Measurements from ENCODE around the gene ANTXR2. TPM values are rescaled to one million over a fixed set of nuclear protein-coding genes. Genes with fewer than 3 reads are reported as not detected.

ANTXR2 gene
- total RNA-seq, 6 experiments from 2014 or later, result 24.5 to 86.0 (median 33.7) TPM

- Histone ChIP-seq H3K4me1 (no peaks in the 10 kb centered on the region), H3K27ac (no peak overlapping the region), H3K4me3 (no peak overlapping the region), H3K27me3 (no peaks in the 10 kb centered on the region), H3K9me3 (no peaks in the 10 kb centered on the region), H3K36me3 (peaks cover 0 to 33% (median 13%) of the 10 kb centered on the region in 4 donors)
- DNase-seq (no peak), ATAC-seq (no peak)
- intact Hi-C loops (cut with DNase I), result no loop called here
- 82% methylated on average over 1 of the region's 1 CpG for WGBS (ENCODE audit: insufficient coverage, low coverage, low lambda C conversion rate, missing lambda C conversion rate)
- TF ChIP-seq POLR2A (IDR thresholded peaks at IDR 0.05) (no peak), CTCF (IDR thresholded peaks at IDR 0.05) (no peak)
Measured at GRCh38 chr4:80053140-80053910, 19.7 kb downstream of the ANTXR2 start.

GRCh38 chr4:80049813-80050534 lies 23.1 kb downstream of the ANTXR2 start:
- DNase-seq (no peak), ATAC-seq (peak in 2 of 4 donors; percentile 31 to 68)
- H3K27ac ChIP-seq, result no peak overlapping the region
- H3K36me3 ChIP-seq, result peaks cover 0 to 29% (median 10%) of the 10 kb centered on the region in 4 donors
- H3K4me3 ChIP-seq, result no peak overlapping the region
- H3K4me1 ChIP-seq, result no peaks in the 10 kb centered on the region
- 58% methylated on average over 6 of the region's 7 CpGs for WGBS (ENCODE audit: insufficient coverage, low coverage, low lambda C conversion rate, missing lambda C conversion rate)
- H3K27me3 ChIP-seq, result no peaks in the 10 kb centered on the region
- no peaks in the 10 kb centered on the region for H3K9me3 ChIP-seq
- intact Hi-C loops (cut with DNase I), result no loop called here
- no peak for TF ChIP-seq CTCF (IDR thresholded peaks at IDR 0.05)
- TF ChIP-seq POLR2A (IDR thresholded peaks at IDR 0.05), result no peak

GRCh38 chr4:80049402-80049801 lies 23.6 kb downstream of the ANTXR2 start:
- no peak for DNase-seq
- intact Hi-C loops (cut with DNase I), result no loop called here
- no peak for ATAC-seq
- H3K36me3 ChIP-seq, result peaks cover 0 to 23% (median 6%) of the 10 kb centered on the region in 4 donors
- no peak overlapping the region for H3K27ac ChIP-seq
- no peaks in the 10 kb centered on the region for H3K9me3 ChIP-seq
- no peak overlapping the region for H3K4me3 ChIP-seq
- no peaks in the 10 kb centered on the region for H3K27me3 ChIP-seq
- no peak for TF ChIP-seq POLR2A (IDR thresholded peaks at IDR 0.05)
- no peak for TF ChIP-seq CTCF (IDR thresholded peaks at IDR 0.05)
- H3K4me1 ChIP-seq, result no peaks in the 10 kb centered on the region

GRCh38 chr4:80045786-80046185 lies 27.2 kb downstream of the ANTXR2 start:
- no peaks in the 10 kb centered on the region for H3K27me3 ChIP-seq

More at GRCh38 chr4:80045786-80046185, 27.2 kb downstream of the ANTXR2 start:
- Histone ChIP-seq H3K36me3 (peaks cover 0 to 4% (median 0%) of the 10 kb centered on the region in 4 donors), H3K4me1 (no peaks in the 10 kb centered on the region), H3K4me3 (no peak overlapping the region), H3K9me3 (no peaks in the 10 kb centered on the region), H3K27ac (no peak overlapping the region)
- intact Hi-C loops (cut with DNase I), result no loop called here
- TF ChIP-seq POLR2A (IDR thresholded peaks at IDR 0.05), result no peak
- TF ChIP-seq CTCF (IDR thresholded peaks at IDR 0.05), result no peak
- DNase-seq (no peak), ATAC-seq (peak in 1 of 4 donors; percentile 39)

All from right lobe of liver (tissue), 6 donors.